HG02840 (cell line): ENCODE data around the gene CYSRT1.
"Not testable (repeated sequence)": the region's sequence is repeated elsewhere in the genome, so short reads cannot be mapped to it uniquely, and the experiment has no call there.

Source experiments
- ATAC-seq: cut with Tn5 transposase; IDR thresholded peaks from one replicate; pipeline ENCODE4 v1.9.1; 2021; ENCODE audit warnings: mild to moderate bottlenecking, moderate library complexity, moderate number of reproducible peaks; ENCODE audit not compliant: unreplicated experiment, low FRiP score

The CYSRT1 gene

DNA sequence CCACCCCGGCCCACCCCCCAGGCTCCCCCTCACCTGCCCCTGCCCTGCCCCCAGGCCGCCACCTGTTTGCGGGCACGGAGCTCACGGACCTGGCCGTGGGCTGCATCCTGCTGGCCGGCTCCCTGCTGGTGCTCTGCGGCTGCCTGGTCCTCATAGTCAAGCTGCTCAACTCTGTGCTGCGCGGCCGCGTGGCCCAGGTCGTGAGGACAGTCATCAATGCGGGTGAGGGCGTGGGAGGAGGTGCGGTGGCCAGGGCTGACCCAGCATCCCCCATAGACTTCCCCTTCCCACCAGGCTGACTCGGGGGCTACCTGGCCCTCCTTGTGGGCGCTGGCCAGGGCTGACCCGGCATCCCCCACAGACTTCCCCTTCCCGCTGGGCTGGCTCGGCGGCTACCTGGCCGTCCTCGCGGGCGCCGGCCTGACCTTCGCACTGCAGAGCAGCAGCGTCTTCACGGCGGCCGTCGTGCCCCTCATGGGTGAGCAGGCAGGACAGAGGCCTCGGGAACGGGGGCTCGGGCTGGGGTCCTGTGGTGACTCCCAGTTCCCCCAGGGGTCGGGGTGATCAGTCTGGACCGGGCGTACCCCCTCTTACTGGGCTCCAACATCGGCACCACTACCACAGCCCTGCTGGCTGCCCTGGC is 9.2 kb downstream of the CYSRT1 start:
- no peak for ATAC-seq

DNA sequence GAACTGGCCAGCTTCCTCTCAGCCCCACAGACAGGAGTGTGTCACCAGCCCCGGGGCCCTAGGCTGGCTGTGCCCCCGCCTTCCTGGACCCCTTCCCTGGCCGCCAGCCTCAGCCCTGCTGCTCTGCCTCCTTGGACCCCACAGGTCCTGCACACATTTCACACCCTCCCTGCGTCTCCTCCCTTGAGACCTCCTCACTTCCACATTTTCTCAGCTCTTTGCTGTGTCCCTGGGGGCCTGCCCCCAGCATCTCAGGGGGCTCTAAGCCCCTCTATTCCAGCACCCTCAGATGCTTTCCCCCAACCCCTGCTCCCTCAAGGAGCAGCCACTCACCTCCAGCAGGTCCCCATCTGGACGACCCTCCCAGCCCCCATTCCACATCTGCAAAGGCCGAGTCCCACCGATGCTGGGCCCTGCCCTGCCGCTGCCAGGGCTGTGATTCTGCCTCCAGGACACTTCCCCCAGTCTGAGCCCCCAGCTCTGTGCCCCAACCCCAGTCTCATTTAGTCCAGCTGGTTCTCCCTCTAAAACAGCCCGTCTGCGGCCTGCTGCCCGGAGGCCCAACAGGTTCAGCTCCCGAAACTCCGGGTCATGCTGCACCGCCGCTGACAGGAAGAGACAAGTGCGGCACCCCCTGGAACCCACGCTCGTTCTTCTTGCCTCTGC is 9.9 kb downstream of the CYSRT1 start:
- ATAC-seq = no peak

- no peak for ATAC-seq
These were observed 10.7 kb downstream of the CYSRT1 start for GRCh38 chr9:137235424-137236237.

DNA sequence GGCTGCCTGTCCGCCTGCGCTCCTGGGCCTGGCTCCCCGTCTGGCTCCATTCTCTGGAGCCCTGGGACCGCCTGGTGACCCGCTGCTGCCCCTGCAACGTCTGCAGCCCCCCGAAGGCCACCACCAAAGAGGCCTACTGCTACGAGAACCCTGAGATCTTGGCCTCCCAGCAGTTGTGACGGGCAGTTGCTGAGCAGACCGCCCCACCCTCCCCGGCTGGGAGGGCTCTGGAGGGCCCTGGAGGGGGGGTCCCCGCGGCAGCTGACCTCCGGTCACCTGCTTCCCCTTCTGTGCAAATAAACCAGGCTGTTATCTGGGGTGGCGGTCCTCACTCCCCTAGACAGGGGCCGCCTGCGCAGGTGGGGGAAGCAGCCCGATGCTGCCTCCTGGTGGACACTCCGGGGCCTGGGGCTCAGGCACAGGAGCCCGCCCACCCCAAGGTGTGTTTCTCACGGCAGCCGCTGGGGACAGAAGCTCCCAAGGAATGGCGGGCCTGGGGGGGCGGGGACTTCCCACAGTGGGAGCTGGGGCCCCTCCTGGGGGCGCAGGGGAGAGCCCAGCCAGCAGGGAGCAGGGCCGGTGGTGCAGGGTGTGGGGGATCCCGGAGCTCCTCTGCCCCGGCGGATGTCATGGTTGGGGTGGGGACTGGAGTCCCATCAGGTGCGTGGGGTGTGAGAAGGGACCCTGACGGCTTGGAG is 11.4 kb downstream of the CYSRT1 start:
- ATAC-seq = no peak

GRCh38 chr9:137236936-137237421 is 12.0 kb downstream of the CYSRT1 start:
- no peak for ATAC-seq

DNA sequence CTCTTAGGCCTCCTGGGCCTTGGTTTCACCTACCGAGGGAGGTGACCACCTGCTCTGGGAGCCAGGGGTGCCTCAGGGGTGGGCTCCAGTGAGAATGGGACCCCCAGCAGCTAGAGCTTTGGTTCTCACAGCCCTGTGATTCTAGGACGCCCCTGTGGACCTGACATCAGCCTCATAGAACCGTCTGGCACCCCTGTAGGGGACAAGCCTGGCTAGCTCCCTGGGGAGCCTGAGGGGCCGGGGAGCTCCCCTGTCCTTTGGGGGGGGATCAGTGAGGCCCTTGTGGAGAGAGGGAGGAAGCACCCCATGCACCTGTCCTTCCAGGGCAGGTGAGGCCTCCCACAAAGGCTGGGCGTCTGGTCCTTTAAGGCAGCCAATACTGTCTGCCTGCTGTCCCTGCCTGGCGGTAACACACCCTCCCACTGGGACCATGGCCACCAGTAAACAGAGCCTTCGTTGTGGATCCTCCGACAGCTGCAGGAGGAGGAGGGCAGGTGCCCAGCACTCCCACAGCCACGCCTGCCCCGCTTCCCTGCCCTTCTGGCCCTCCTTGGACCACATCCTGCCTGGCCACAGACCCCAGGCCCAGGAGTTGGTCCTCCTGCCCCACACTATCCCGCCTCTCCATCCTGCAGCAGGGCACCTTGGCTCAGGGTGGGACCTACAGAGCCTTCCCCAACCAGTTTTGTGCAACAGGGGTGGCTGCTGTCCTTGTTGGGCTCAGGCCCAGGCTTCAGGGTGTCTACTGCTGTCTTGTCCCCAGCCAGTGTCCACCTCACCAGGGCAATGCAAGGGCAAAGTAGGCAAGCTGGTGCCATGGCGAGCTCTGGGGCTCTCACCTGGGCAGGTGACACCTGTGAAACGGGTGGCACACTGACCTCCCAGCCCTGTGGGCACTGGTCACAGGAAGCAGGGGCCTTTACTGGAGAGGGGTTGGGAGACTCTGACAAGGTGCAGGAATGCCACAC is 13.1 kb downstream of the CYSRT1 start:
- ATAC-seq = no peak

DNA sequence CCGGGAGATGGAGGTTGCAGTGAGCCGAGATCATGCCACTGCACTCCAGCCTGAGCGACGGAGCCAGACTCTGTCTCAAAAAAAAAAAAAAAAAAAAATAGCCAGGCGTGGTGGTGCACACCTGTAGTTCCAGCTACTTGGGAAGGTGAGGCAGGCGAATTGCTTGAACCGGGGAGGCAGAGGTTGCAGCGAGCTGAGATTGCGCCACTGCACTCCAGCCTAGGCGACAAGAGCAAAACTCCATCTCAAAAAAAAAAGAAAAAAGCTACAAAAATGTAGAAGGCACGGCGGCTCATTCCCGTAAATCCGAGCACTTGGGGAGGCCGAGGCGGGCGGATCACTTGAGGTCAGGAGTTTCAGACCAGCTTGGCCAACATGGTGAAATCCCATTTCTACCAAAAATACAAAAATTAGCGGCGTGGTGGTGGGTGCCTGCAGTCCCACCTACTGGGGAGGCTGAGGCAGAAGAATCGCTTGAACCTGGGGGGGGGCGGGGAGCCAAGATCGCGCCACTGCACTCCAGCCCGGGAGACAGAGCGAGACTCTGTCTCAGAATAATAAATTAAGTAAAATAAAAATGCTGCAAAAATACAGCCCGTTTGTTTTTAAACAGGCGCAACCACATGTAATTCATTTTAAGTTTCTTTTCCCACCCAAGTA is 14.7 kb downstream of the CYSRT1 start:
- not testable (repeated sequence) for ATAC-seq

DNA sequence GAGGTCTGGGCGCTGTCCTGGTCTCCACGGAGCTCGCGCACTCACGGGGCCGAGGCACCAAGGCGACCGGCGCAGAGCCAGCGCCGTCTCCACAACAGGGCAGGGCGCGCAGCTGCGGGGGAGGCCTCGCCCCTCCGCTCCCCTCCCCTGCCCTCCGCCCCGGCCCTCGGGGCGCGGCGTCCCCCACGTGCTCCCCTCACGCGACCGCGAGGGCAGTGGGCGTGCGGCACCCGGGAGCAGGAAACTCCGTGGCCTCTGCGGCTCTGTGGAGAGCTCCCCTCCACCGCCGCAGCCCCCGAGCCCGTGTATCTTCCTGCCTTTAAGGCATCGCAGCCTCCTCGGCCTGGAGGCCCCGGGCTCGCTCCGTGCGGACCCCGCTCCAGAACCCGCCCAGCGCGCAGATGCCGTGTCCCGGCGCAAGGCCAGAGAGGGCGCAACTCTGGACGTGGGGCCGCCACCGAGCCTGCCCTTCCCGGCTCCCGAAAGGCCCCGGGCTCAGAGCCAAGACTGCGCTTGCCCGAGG is 15.4 kb downstream of the CYSRT1 start:
- ATAC-seq = peak; percentile 25

- peak; percentile 72 for ATAC-seq
These were observed 16.0 kb downstream of the CYSRT1 start, which contains the start of gene TUBB4B for GRCh38 chr9:137240841-137241489. Gene TUBB4B (plus strand): TSS chr9:137241287. CDS start chr9:137241361, 74 bp downstream.

- no peak for ATAC-seq
These were observed 16.7 kb downstream of the CYSRT1 start for GRCh38 chr9:137241490-137242268.

DNA sequence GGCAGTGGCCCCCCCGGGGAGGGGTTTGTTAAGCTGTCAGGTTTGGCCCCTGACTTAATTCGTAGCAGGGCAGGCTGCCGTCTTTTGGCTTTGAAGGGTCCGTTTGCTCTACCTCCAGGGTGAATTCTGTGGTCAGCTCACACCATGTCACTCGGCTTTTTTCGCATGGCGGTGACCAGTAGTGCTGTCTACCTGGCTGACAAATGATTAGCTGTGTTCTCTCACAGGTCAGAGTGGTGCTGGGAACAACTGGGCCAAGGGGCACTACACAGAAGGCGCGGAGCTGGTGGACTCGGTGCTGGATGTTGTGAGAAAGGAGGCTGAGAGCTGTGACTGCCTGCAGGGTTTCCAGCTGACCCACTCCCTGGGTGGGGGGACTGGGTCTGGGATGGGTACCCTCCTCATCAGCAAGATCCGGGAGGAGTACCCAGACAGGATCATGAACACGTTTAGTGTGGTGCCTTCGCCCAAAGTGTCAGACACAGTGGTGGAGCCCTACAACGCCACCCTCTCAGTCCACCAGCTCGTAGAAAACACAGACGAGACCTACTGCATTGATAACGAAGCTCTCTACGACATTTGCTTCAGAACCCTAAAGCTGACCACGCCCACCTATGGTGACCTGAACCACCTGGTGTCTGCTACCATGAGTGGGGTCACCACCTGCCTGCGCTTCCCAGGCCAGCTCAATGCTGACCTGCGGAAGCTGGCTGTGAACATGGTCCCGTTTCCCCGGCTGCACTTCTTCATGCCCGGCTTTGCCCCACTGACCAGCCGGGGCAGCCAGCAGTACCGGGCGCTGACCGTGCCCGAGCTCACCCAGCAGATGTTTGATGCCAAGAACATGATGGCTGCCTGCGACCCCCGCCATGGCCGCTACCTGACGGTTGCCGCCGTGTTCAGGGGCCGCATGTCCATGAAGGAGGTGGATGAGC is 17.6 kb downstream of the CYSRT1 start:
- no peak for ATAC-seq

- ATAC-seq = not testable (repeated sequence)
These were observed 18.3 kb downstream of the CYSRT1 start for GRCh38 chr9:137243266-137243625.

- ATAC-seq = no peak
These were observed 18.9 kb downstream of the CYSRT1 start for GRCh38 chr9:137243626-137244485.

DNA sequence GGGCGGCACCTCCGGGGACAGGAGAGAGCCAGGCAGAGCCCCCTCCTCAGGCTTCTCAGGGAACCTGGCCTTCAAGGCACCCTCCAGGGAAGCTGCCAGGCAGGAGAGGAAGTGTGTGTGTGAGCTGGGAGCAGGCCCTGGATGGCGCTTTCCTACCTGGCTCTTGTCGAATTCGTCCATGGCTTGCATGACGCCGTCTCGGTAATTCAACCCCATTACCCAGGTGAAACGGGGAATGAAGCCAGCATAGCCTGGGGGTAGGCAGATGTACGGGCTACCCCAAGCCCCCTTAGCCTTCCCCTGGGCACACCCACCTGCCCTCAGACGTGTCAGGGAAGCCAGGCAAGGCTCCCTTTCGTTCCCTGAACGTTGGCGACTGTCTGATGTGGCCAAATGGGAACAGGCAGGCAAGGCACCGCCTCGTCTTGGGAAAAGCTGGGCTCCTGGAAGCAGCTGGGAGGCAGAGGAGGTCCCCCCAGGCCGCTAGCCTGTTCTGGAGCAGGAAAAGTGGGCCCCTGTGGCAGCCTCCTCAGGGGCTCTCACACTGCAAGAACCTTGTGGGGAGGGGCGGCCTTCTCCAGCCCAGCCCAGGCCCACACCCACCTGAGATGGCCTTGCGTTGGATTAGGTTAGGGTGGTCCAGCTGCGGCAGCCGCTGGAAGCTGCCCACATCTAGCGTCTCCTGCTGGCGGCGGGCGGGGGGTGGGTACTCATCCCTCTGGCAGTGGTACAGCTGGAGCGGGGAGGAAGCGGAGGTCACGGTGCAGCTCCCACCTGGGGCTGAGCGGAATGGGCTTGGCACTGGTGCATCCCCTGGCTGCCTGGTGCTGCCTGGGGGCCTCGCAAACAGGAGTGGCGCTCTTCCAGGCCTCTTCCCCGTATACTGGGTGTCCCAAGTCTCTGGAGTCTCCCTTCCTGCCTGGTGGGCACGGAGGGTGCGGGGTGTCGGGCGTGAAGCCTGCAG is 19.8 kb downstream of the CYSRT1 start:
- no peak for ATAC-seq
